Cardiac muscle cell (in vitro differentiated cells and primary cell): ENCODE results near the gene GRAP2. TPM values are rescaled to one million over a fixed set of nuclear protein-coding genes. Genes with fewer than 3 reads are reported as not detected.
"Not testable (repeated sequence)": the region's sequence is repeated elsewhere in the genome, so short reads cannot be mapped to it uniquely, and the experiment has no call there.

ENCODE experiments used
- DNase-seq, 2 donors: peaks; one replicate each; pipeline versions ENCODE4 v3.0.0 to v3.0.0-alpha.2; 2010 to 2017; ENCODE audit warnings: low read depth in 1 of 2, low spot score in 1 of 2
- H3K27ac ChIP-seq: fragments of 200-600 bp; sonication (generic); 2 replicates; pipeline ENCODE4 v1.5.1; 2016
- H3K27me3 ChIP-seq: fragments of 200-600 bp; sonication (generic); 2 replicates; pipeline ENCODE4 v1.6.0; 2016; ENCODE audit warnings: control low read depth
- H3K36me3 ChIP-seq: fragments of 200-600 bp; sonication (generic); 2 replicates; pipeline ENCODE4 v1.5.1; 2016; ENCODE audit warnings: control low read depth
- H3K4me1 ChIP-seq: fragments of 200-600 bp; sonication (generic); 2 replicates; pipeline ENCODE4 v1.8.1; 2017; ENCODE audit warnings: low read depth, mild to moderate bottlenecking, mixed run types
- H3K4me3 ChIP-seq: fragments of 200-600 bp; sonication (generic); 2 replicates; pipeline ENCODE4 v1.5.1; 2016; ENCODE audit warnings: mild to moderate bottlenecking
- H3K9me3 ChIP-seq: fragments of 200-600 bp; sonication (generic); 2 replicates; pipeline ENCODE4 v1.5.1; 2017; ENCODE audit warnings: low read depth, mild to moderate bottlenecking, control low read depth
- CTCF ChIP-seq: IDR thresholded peaks from 2 replicates; pipeline ENCODE4 v1.5.1; 2012; ENCODE audit warnings: low read depth, mild to moderate bottlenecking, low read length
- polyA plus RNA-seq: library from polyadenylated mRNA; unstranded; fragments of >200 nt; fragmentation: Nextera tagmentation; extraction: Ambion mirVana; gene quantifications from 2 replicates; pipeline ENCODE4 v1.2.1, GENCODE V29; 2016
- total RNA-seq: library from RNA; depleted of rRNA; stranded (reverse); fragments of >200 nt; gene quantifications from 2 replicates; pipeline ENCODE4 v1.2.3, GENCODE V29; 2016

Gene GRAP2
- total and polyA plus RNA-seq, 2 experiments from 2014 or later: 0.09 TPM; not detected in 1

GRCh38 chr22:39990686-39991085, 89.8 kb downstream of the GRAP2 start:
- DNase-seq: no peak
- TF ChIP-seq CTCF: no peak
- Histone ChIP-seq H3K36me3 (no peaks in the 10 kb centered on the region), H3K4me1 (peaks cover 16% of the 10 kb centered on the region), H3K27me3 (peaks cover 40% of the 10 kb centered on the region), H3K27ac (no peak overlapping the region), H3K4me3 (no peak overlapping the region), H3K9me3 (no peaks in the 10 kb centered on the region)

- H3K27me3 ChIP-seq: peaks cover 46% of the 10 kb centered on the region
- no peak for DNase-seq
- H3K4me1 ChIP-seq: peaks cover 16% of the 10 kb centered on the region
- H3K9me3 ChIP-seq: no peaks in the 10 kb centered on the region
- no peaks in the 10 kb centered on the region for H3K36me3 ChIP-seq
- no peak for TF ChIP-seq CTCF
- H3K27ac ChIP-seq: no peak overlapping the region
- H3K4me3 ChIP-seq: no peak overlapping the region
Observed at GRCh38 chr22:39991159-39991860, 90.4 kb downstream of the GRAP2 start.

GRCh38 chr22:39992088-39992826, 91.4 kb downstream of the GRAP2 start:
- Histone ChIP-seq H3K4me3 (no peak overlapping the region), H3K27me3 (peaks cover 56% of the 10 kb centered on the region), H3K27ac (no peak overlapping the region), H3K4me1 (peaks cover 16% of the 10 kb centered on the region), H3K36me3 (no peaks in the 10 kb centered on the region), H3K9me3 (no peaks in the 10 kb centered on the region)
- DNase-seq: no peak
- TF ChIP-seq CTCF: no peak

- Histone ChIP-seq H3K27me3 (peaks cover 56% of the 10 kb centered on the region), H3K4me1 (peaks cover 18% of the 10 kb centered on the region)
- H3K9me3 ChIP-seq, H3K36me3 ChIP-seq, H3K4me3 ChIP-seq, DNase-seq, H3K27ac ChIP-seq: not testable (repeated sequence)
Observed at GRCh38 chr22:39992894-39993293, 92.0 kb downstream of the GRAP2 start.

GRCh38 chr22:39994041-39994565, 93.2 kb downstream of the GRAP2 start:
- TF ChIP-seq CTCF: no peak
- peaks cover 56% of the 10 kb centered on the region for H3K27me3 ChIP-seq
- peaks cover 27% of the 10 kb centered on the region for H3K4me1 ChIP-seq
- no peak overlapping the region for H3K27ac ChIP-seq
- H3K36me3 ChIP-seq: no peaks in the 10 kb centered on the region
- H3K9me3 ChIP-seq: no peaks in the 10 kb centered on the region
- no peak overlapping the region for H3K4me3 ChIP-seq
- DNase-seq: no peak
